H1 (cell line): ENCODE results near the gene PIP5K1B. TPM values are rescaled to one million over a fixed set of nuclear protein-coding genes. Genes with fewer than 3 reads are reported as not detected.

Source experiments
- CTCF ChIA-PET: fragments of 300-600 bp; sonication (Branson Sonifier 250); formaldehyde crosslinking; loops from one replicate; lab custom pipeline; 2021; ENCODE audit not compliant: partially characterized antibody; lab: Charles Lee
- POLR2A ChIA-PET: fragments of 300-600 bp; sonication (Branson Sonifier 250); formaldehyde crosslinking; loops from one replicate; lab custom pipeline; 2021; ENCODE audit warnings: inconsistent platforms; ENCODE audit not compliant: partially characterized antibody; lab: Charles Lee
- DNase-seq, 2 experiments: peaks; one replicate each; pipeline versions ENCODE4 v3.0.0 to v3.0.0-alpha.2; 2010 to 2022; ENCODE audit warnings: low spot score in 2 of 2, low read depth in 1 of 2, mixed read lengths in 1 of 2
- FAIRE-seq: peaks from 2 replicates; lab custom pipeline; 2011; peaks lifted over from hg19 to GRCh38; lab: Jason Lieb, UNC
- H2AFZ ChIP-seq: 2 replicates; pipeline ENCODE4 v1.8.1; 2012; ENCODE audit warnings: low read length, inconsistent platforms
- H2AK5ac ChIP-seq: 2 replicates; pipeline ENCODE4 v1.6.1; 2013; ENCODE audit warnings: low read depth, low read length
- H2BK120ac ChIP-seq: replicated peaks from 2 replicates; pipeline ENCODE3; 2013; ENCODE audit warnings: low read depth, low read length, inconsistent platforms
- H2BK12ac ChIP-seq: 2 replicates; pipeline ENCODE4 v1.6.1; 2013; ENCODE audit warnings: low read depth, low read length
- H2BK15ac ChIP-seq: 2 replicates; pipeline ENCODE4 v1.6.1; 2013; ENCODE audit warnings: low read length
- H2BK20ac ChIP-seq: 2 replicates; pipeline ENCODE4 v1.6.1; 2013; ENCODE audit warnings: low read length
- H2BK5ac ChIP-seq: 2 replicates; pipeline ENCODE4 v1.6.1; 2013; ENCODE audit warnings: low read depth, low read length
- H3K14ac ChIP-seq: 2 replicates; pipeline ENCODE4 v1.6.1; 2013; ENCODE audit warnings: inconsistent platforms; ENCODE audit not compliant: insufficient read length
- H3K18ac ChIP-seq: 2 replicates; pipeline ENCODE4 v1.6.1; 2013; ENCODE audit warnings: low read length; ENCODE audit errors: extremely low read depth
- H3K23ac ChIP-seq: 2 replicates; pipeline ENCODE4 v1.6.1; 2013; ENCODE audit warnings: inconsistent platforms; ENCODE audit not compliant: insufficient read length
- H3K23me2 ChIP-seq: 2 replicates; pipeline ENCODE4 v1.6.1; 2013; ENCODE audit warnings: low read depth, low read length
- H3K27ac ChIP-seq: 2 replicates; pipeline ENCODE4 v1.6.1; 2011; ENCODE audit warnings: low read depth, low read length, inconsistent platforms
- H3K27me3 ChIP-seq, 4 experiments: replicated peaks in 1 of 4; 1 replicate in 1 of 4; 2 replicates in 3 of 4; pipeline versions ENCODE4 v1.6.1 to v1.8.1; 2011 to 2013; ENCODE audit warnings: low read length in 3 of 4, mild to moderate bottlenecking in 3 of 4, inconsistent platforms in 2 of 4, mixed read lengths in 2 of 4, moderate library complexity in 1 of 4; ENCODE audit not compliant: control insufficient read depth in 3 of 4, insufficient read depth in 3 of 4; ENCODE audit errors: extremely low read depth in 1 of 4
- H3K36me3 ChIP-seq, 4 experiments: 2 replicates each; pipeline versions ENCODE4 v1.6.1 to v1.8.1; 2011 to 2013; ENCODE audit warnings: mild to moderate bottlenecking in 4 of 4, low read length in 3 of 4, moderate library complexity in 2 of 4, control low read depth in 1 of 4, inconsistent platforms in 1 of 4; ENCODE audit not compliant: insufficient read depth in 4 of 4, control insufficient read depth in 2 of 4
- H3K4ac ChIP-seq: replicated peaks from 2 replicates; pipeline ENCODE3; 2013; ENCODE audit warnings: low read length, low read depth, mixed read lengths, inconsistent platforms; ENCODE audit not compliant: insufficient read length
- H3K4me1 ChIP-seq, 4 experiments: replicated peaks in 1 of 4; 1 replicate in 1 of 4; 2 replicates in 3 of 4; pipeline versions ENCODE4 v1.6.1 to v1.8.1; 2011 to 2013; ENCODE audit warnings: low read length in 3 of 4, inconsistent platforms in 2 of 4, mixed read lengths in 1 of 4; ENCODE audit not compliant: insufficient read depth in 4 of 4, control insufficient read depth in 3 of 4
- H3K4me2 ChIP-seq, 2 experiments: 2 replicates each; pipeline versions ENCODE4 v1.6.1 to v1.8.1; 2011 to 2013; ENCODE audit warnings: low read depth in 2 of 2, low read length in 2 of 2, control low read depth in 1 of 2, inconsistent platforms in 1 of 2, mild to moderate bottlenecking in 1 of 2; ENCODE audit not compliant: insufficient read depth in 1 of 2
- H3K4me3 ChIP-seq, 4 experiments: fragments of 200-600, 300-600 bp in 1 of 4; sonication (generic), shearing (Covaris generic), sonication (Bioruptor Twin) in 1 of 4; 2 replicates each; pipeline versions ENCODE4 v1.5.1 to v1.8.1; 2011 to 2016; ENCODE audit warnings: low read length in 4 of 4, low read depth in 3 of 4, control low read depth in 2 of 4, inconsistent platforms in 2 of 4, mild to moderate bottlenecking in 2 of 4, mixed read lengths in 1 of 4, moderate library complexity in 1 of 4; ENCODE audit not compliant: insufficient read depth in 2 of 4; ENCODE audit errors: extremely low read depth in 1 of 4
- H3K56ac ChIP-seq: replicated peaks from 2 replicates; pipeline ENCODE3; 2013; ENCODE audit warnings: low read depth, mild to moderate bottlenecking, mixed read lengths, low read length, inconsistent platforms; ENCODE audit not compliant: insufficient read length
- H3K79me1 ChIP-seq: 2 replicates; pipeline ENCODE4 v1.6.1; 2013; ENCODE audit warnings: low read depth, low read length, control low read depth
- H3K79me2 ChIP-seq, 2 experiments: 2 replicates each; pipeline versions ENCODE4 v1.6.1 to v1.8.1; 2012 to 2013; ENCODE audit warnings: low read length in 2 of 2, mild to moderate bottlenecking in 2 of 2, inconsistent platforms in 1 of 2; ENCODE audit not compliant: insufficient read depth in 2 of 2, control insufficient read depth in 1 of 2
- H3K9ac ChIP-seq, 4 experiments: replicated peaks in 1 of 4; 1 replicate in 1 of 4; 2 replicates in 3 of 4; pipeline versions ENCODE4 v1.6.1 to v1.8.1; 2011 to 2013; ENCODE audit warnings: low read depth in 3 of 4, low read length in 3 of 4, control low read depth in 2 of 4, mild to moderate bottlenecking in 2 of 4, moderate library complexity in 2 of 4, inconsistent platforms in 1 of 4; ENCODE audit errors: extremely low read depth in 1 of 4
- H3K9me3 ChIP-seq, 2 experiments: 2 replicates each; pipeline versions ENCODE4 v1.6.1 to v1.8.1; 2012 to 2013; ENCODE audit warnings: mild to moderate bottlenecking in 2 of 2, moderate library complexity in 2 of 2, control low read depth in 1 of 2, inconsistent platforms in 1 of 2, low read depth in 1 of 2, low read length in 1 of 2, mixed read lengths in 1 of 2; ENCODE audit not compliant: insufficient read depth in 2 of 2
- H4K20me1 ChIP-seq, 2 experiments: replicated peaks in 1 of 2; 2 replicates each; pipeline versions ENCODE3 to v1.8.1; 2011 to 2013; ENCODE audit warnings: inconsistent platforms in 2 of 2, low read length in 2 of 2, mild to moderate bottlenecking in 1 of 2; ENCODE audit not compliant: insufficient read depth in 2 of 2, control insufficient read depth in 1 of 2
- H4K5ac ChIP-seq: 2 replicates; pipeline ENCODE4 v1.6.1; 2013; ENCODE audit warnings: low read length, low read depth, mixed read lengths, inconsistent platforms; ENCODE audit not compliant: insufficient read length
- H4K8ac ChIP-seq: 2 replicates; pipeline ENCODE4 v1.8.0; 2013; ENCODE audit warnings: mild to moderate bottlenecking, moderate library complexity, low read length, inconsistent platforms; ENCODE audit not compliant: insufficient read depth; ENCODE audit errors: extremely low read depth
- H4K91ac ChIP-seq: replicated peaks from 2 replicates; pipeline ENCODE3; 2013; ENCODE audit warnings: low read length, mixed read lengths, inconsistent platforms; ENCODE audit not compliant: insufficient read length
- KDM1A ChIP-seq: fragments of 200-600, 300-600 bp; sonication (generic); IDR thresholded peaks from 2 replicates; pipeline ENCODE4 v1.7.1; 2016; ENCODE audit warnings: mild to moderate bottlenecking, low read length, borderline replicate concordance
- polyA plus RNA-seq, 7 experiments: library from polyadenylated mRNA; depleted of rRNA in 3 of 7; stranded (reverse) in 5 of 7; unstranded in 2 of 7; fragments of >200 nt in 5 of 7; fragments of 200-250 nt in 2 of 7; gene quantifications; 1 replicate in 5 of 7; 2 replicates in 1 of 7; 4 replicates in 1 of 7; pipeline versions ENCODE4 v1.2.1 to v1.2.3, GENCODE V29; 2011 to 2013; ENCODE audit warnings: missing spikeins in 2 of 7, mixed read lengths in 2 of 7
- total RNA-seq: library from RNA; stranded (reverse); fragmentation: NEBNext Ultra II Directional; extraction: Animal tissue kit (Norgen Biotek cat#: 25700); gene quantifications from 2 replicates; pipeline ENCODE4 v1.2.1, GENCODE V29; 2021

Gene PIP5K1B
- total and polyA plus RNA-seq, 2 of the 8 experiments (the other 6 are each of a cell fraction or from before 2014, with no cell fraction given), result 4.7 to 7.7 TPM

- no peak overlapping the region for H3K14ac ChIP-seq
- 0 out of 2 replicates have a peak overlapping the region, but pooled peaks have one; percentile 12 for H2AFZ ChIP-seq
- H4K5ac ChIP-seq, result no peak overlapping the region
- ChIA-PET CTCF (interaction anchor here (1.2 to 1.9 kb wide), 4 partner anchors 15 to 329 kb away, joined by 4 to 7 read pairs (median 4); no protein-coding TSS in a partner anchor), POLR2A (no interaction called here)
- no peaks in the 10 kb centered on the region for H3K79me2 ChIP-seq
- no peak overlapping the region for H2BK20ac ChIP-seq
- FAIRE-seq (no peak), DNase-seq (no peak)
- H2AK5ac ChIP-seq, result no peak overlapping the region
- no peaks in the 10 kb centered on the region for H4K20me1 ChIP-seq
- H3K27ac ChIP-seq, result no peak overlapping the region
- no peak overlapping the region for H3K23ac ChIP-seq
- no peak overlapping the region for H4K91ac ChIP-seq
- H2BK12ac ChIP-seq, result peak overlapping the region; percentile 46; the same call in 1 of the 2 replicates
- H4K8ac ChIP-seq, result no peak overlapping the region
- H3K9ac ChIP-seq, result no peak overlapping the region
- no peaks in the 10 kb centered on the region for H3K23me2 ChIP-seq
- no peak overlapping the region for H2BK15ac ChIP-seq
- no peak overlapping the region for H3K18ac ChIP-seq
- no peaks in the 10 kb centered on the region for H3K27me3 ChIP-seq
- H3K36me3 ChIP-seq, result no peaks in the 10 kb centered on the region
- H3K79me1 ChIP-seq, result no peaks in the 10 kb centered on the region
- no peak overlapping the region for H2BK120ac ChIP-seq
- H3K4me3 ChIP-seq, result no peak overlapping the region
- no peak overlapping the region for H3K4me2 ChIP-seq
- H3K4me1 ChIP-seq, result no peaks in the 10 kb centered on the region
- TF ChIP-seq KDM1A, result no peak
- no peaks in the 10 kb centered on the region for H3K9me3 ChIP-seq
- H3K56ac ChIP-seq, result no peak overlapping the region
- H3K4ac ChIP-seq, result no peak overlapping the region
- no peak overlapping the region for H2BK5ac ChIP-seq
These were observed 207.5 kb downstream of the PIP5K1B start for GRCh38 chr9:68912561-68912960.
